Heart left ventricle (tissue), 16 donors: ENCODE data around the gene ALPP. TPM values are rescaled to one million over a fixed set of nuclear protein-coding genes. Genes with fewer than 3 reads are reported as not detected.
"Not testable (repeated sequence)": the region's sequence is repeated elsewhere in the genome, so short reads cannot be mapped to it uniquely, and the experiment has no call there.

Experiments
- ATAC-seq, 4 donors: fragments of 200-7000 bp; cut with Tn5 transposase; one replicate each; pipeline ENCODE4 v1.9.1; 2020 to 2022; ENCODE audit warnings: moderate library complexity in 4 of 4, mild to moderate bottlenecking in 3 of 4, moderate number of reproducible peaks in 1 of 4
- DNase-seq, 5 donors: peaks; one replicate each; pipeline ENCODE4 v3.0.0-alpha.2; 2020
- H3K27ac ChIP-seq, 12 donors: fragments of 200-600 bp; sonication (generic) in 4 of 12; one replicate each; pipeline versions ENCODE4 v1.5.0 to v1.8.0; 2016 to 2022; ENCODE audit warnings: mild to moderate bottlenecking in 2 of 12
- H3K27me3 ChIP-seq, 9 donors: fragments of 200-600 bp; sonication (generic) in 2 of 9; one replicate each; pipeline versions ENCODE4 v1.5.1 to v1.8.0; 2016 to 2022; ENCODE audit warnings: mild to moderate bottlenecking in 3 of 9
- H3K36me3 ChIP-seq, 9 donors: fragments of 200-600 bp; sonication (generic) in 2 of 9; one replicate each; pipeline versions ENCODE4 v1.5.0 to v1.8.0; 2018 to 2022; ENCODE audit warnings: mild to moderate bottlenecking in 2 of 9
- H3K4me1 ChIP-seq, 12 donors: fragments of 200-600 bp; sonication (generic) in 4 of 12; one replicate each; pipeline versions ENCODE4 v1.5.0 to v1.8.0; 2016 to 2022; ENCODE audit warnings: mild to moderate bottlenecking in 3 of 12
- H3K4me3 ChIP-seq, 12 donors: fragments of 200-600 bp; sonication (generic) in 4 of 12; one replicate each; pipeline versions ENCODE4 v1.5.0 to v1.8.0; 2017 to 2022; ENCODE audit warnings: mild to moderate bottlenecking in 9 of 12, moderate library complexity in 4 of 12
- H3K9me3 ChIP-seq, 12 donors: fragments of 200-600 bp; sonication (generic) in 4 of 12; one replicate each; pipeline versions ENCODE4 v1.5.0 to v1.8.0; 2016 to 2022; ENCODE audit warnings: mild to moderate bottlenecking in 1 of 12
- POLR2A ChIP-seq, 2 donors: fragments of 450-650 bp; IDR thresholded peaks; one replicate each; pipeline ENCODE4 v1.6.1; 2017; ENCODE audit warnings: antibody characterized with exemption in 2 of 2, mild to moderate bottlenecking in 2 of 2, moderate library complexity in 2 of 2
- WGBS, 4 donors: extraction: QIAGEN DNeasy Blood & Tissue Kit in 2 of 4; methylation state at CpG; one replicate each; pipeline versions ENCODE4 v1.1.5 to v1.1.7; 2013 to 2018; 5-methylcytosine and 5-hydroxymethylcytosine counted together
- intact Hi-C, 10 donors: fragments of 100-400 bp; cut with DNase I; formaldehyde crosslinking; loops; one replicate each; pipeline versions ENCODE4 v1.11.1 to v1.14.2; 2022
- polyA plus RNA-seq, 2 donors: library from polyadenylated mRNA; stranded (reverse); fragments of 200-250 nt; gene quantifications; one replicate each; pipeline ENCODE4 v1.2.3, GENCODE V29; 2013
- total RNA-seq, 9 donors: library from RNA; depleted of rRNA in 2 of 9; stranded (reverse); fragments of >200 nt in 2 of 9; fragmentation: NEBNext Ultra II Directional in 3 of 9; extraction: Animal tissue kit (Norgen Biotek cat#: 25700) in 3 of 9; gene quantifications; one replicate each; pipeline versions ENCODE4 v1.1.0 to v1.2.4, GENCODE V29; 2016 to 2023
- TF ChIP-seq, protein P1 (sequence below), 12 donors: fragments of 200-600 bp; sonication (generic) in 4 of 12; IDR thresholded peaks; one replicate each; pipeline versions ENCODE4 v1.5.0 to v1.8.0; 2018 to 2022; ENCODE audit warnings: antibody characterized with exemption in 12 of 12, mild to moderate bottlenecking in 5 of 12
- donor health status: ischemic (EF 13 %, LVEDD 7.1; RV severe dilation, severe dysfunction).
- donor health status: healthy with polysubstance abuse.
- donor health status: DM: no; HTN: yes; CAD: no.
- donor health status: DM: no; HTN: no; CAD: no.
- donor health status: ischemic (EF 25% LVEDD 6.9; RV normal size, moderate dysfunction).
- donor health status: ischemic (EF 25% LVEDD 5.7; RV mildly dilated, moderate dysfunction).
- donor health status: healthy.
- donor health status: DM: yes; HTN: yes; CAD: no.
- donor health status: ischemic (EF 35%, LVEDD 5.7; RV mildly dilated, moderate dysfunction).
- donor health status: nonischemic (EF 11% LVEDD 7.7; RV severe dilation, severe dysfunction).
- donor health status: DM: yes; HTN: yes; CAD: no.
- donor health status: PGD.
- donor health status: ischemic (EF 29% LVEDD 5.4; RV normal size, mild dysfunction).
- donor health status: nonischemic (EF 23%, LVEDD 6.1; RV moderate dilation, normal function).

Gene ALPP
- total and polyA plus RNA-seq, 11 donors: not detected

DNA sequence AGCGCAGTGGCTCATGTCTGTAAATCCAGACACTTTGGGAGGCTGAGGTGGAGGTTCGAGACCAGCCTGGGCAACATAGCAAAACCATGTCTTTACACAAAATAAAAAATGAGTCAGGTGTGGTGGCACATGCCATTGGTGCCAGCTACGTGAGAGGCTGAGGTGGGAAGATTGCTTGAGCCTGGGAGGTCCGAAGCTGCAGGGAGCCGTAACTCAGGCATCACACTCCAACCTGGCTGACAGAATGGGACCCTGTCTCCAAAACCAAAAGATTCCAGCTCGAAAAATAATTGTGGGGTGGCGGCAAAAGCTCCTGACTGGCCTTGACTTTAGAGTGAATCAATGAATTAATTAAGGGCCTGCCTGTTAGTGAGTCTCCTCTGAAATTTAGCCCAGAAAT lies 1.2 kb upstream of the ALPP start:
- H3K4me3 ChIP-seq: no peak overlapping the region
- WGBS, 4 donors: 84 to 93% (median 92%) methylated on average over 7 of the region's 7 CpGs

DNA sequence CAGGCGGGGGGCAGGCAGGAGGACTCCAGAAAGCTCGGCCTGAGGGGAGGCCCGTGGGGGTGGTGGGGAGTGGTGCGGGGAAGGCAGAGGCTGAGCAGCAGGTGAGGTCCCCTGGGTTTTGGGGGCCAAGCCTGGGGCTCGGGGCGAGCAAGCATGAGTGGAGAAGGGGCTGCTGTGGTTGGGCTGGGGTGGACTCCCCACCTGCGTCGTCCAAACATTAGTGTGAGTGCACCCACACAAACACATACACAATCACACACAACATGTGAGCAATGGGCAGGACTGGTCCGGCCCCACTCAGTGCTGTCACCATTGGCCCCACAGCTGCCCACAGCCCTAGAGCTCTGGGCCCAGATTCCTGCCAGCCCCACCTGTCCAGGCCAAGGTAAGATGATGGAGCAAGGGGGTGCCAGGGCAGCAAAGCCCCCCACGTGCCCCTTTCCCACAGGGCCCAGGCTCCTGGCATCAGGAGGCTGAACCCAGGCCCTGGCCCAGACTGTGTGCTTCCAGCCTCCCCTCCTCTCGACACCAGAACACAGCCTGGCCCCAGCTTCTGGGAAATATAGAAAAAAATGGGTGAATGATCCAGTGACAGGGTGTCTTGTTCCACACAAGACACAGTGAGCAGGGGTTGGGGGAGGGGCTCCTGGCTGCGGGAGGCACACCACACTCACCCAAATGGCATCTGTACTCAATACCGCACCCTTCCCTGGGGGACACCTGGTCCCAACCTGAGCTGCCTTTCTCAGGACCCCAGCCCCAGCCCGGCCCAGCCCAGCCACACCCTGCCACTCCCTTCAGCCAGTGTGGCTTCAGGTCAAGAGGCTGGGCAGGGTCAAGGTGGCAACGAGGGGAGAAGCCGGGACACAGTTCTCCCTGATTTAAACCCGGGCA lies 463 bp upstream of the ALPP start:
- Histone ChIP-seq H3K36me3 (no peaks in the 10 kb centered on the region), H3K27ac (no peak overlapping the region), H3K9me3 (no peaks in the 10 kb centered on the region), H3K27me3 (peaks cover 11 to 30% (median 20%) of the 10 kb centered on the region in 9 donors), H3K4me1 (no peaks in the 10 kb centered on the region), H3K4me3 (no peak overlapping the region)
- WGBS, 4 donors: 79 to 84% (median 81%) methylated on average over 15 to 17 of the region's 17 CpGs
- DNase-seq (peak in 1 of 5 donors; percentile 47), ATAC-seq (no peak)
- intact Hi-C loops: no loop called here
- TF ChIP-seq POLR2A (IDR thresholded peaks at IDR 0.05): no peak
- TF ChIP-seq, protein P1, sequence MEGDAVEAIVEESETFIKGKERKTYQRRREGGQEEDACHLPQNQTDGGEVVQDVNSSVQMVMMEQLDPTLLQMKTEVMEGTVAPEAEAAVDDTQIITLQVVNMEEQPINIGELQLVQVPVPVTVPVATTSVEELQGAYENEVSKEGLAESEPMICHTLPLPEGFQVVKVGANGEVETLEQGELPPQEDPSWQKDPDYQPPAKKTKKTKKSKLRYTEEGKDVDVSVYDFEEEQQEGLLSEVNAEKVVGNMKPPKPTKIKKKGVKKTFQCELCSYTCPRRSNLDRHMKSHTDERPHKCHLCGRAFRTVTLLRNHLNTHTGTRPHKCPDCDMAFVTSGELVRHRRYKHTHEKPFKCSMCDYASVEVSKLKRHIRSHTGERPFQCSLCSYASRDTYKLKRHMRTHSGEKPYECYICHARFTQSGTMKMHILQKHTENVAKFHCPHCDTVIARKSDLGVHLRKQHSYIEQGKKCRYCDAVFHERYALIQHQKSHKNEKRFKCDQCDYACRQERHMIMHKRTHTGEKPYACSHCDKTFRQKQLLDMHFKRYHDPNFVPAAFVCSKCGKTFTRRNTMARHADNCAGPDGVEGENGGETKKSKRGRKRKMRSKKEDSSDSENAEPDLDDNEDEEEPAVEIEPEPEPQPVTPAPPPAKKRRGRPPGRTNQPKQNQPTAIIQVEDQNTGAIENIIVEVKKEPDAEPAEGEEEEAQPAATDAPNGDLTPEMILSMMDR (IDR thresholded peaks at IDR 0.05): no peak

More for the DNA sequence above, 1.2 kb upstream of the ALPP start:
- H3K27ac ChIP-seq: no peak overlapping the region
- H3K27me3 ChIP-seq: peaks cover 10 to 23% (median 13%) of the 10 kb centered on the region in 9 donors
- DNase-seq (no peak), ATAC-seq (no peak)
- intact Hi-C loops: no loop called here
- no peaks in the 10 kb centered on the region for H3K36me3 ChIP-seq
- no peaks in the 10 kb centered on the region for H3K4me1 ChIP-seq
- no peak for TF ChIP-seq POLR2A (IDR thresholded peaks at IDR 0.05)
- TF ChIP-seq, protein P1 (IDR thresholded peaks at IDR 0.05): no peak
- no peaks in the 10 kb centered on the region for H3K9me3 ChIP-seq

DNA sequence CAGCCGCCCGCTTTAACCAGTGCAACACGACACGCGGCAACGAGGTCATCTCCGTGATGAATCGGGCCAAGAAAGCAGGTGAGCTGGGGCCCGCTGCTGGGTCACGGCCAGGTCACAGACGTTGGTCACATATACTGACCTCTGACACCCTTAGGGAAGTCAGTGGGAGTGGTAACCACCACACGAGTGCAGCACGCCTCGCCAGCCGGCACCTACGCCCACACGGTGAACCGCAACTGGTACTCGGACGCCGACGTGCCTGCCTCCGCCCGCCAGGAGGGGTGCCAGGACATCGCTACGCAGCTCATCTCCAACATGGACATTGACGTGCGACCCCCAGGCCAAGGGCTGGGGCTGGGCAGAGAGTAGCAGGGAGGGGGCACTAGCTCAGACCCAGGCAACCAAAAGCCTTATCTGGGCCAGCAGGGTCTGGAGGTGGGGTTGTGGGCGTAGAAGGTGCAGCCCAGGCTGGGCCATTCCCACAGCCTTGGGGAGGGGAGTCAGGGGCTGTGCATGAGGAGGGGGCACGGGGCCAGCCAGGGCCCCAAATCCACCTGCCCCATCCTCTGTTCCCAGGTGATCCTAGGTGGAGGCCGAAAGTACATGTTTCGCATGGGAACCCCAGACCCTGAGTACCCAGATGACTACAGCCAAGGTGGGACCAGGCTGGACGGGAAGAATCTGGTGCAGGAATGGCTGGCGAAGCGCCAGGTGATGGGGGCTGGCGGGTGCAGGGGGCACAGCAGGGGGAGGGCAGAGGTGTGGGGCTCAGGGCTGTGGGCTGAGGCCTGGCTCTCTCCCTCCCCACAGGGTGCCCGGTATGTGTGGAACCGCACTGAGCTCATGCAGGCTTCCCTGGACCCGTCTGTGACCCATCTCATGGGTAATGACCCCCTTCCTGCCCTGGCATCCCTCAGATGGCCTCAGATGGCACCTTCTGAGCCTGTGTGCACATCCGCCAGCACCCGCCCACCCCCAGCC lies 1.3 kb downstream of the ALPP start:
- H3K4me3 ChIP-seq, H3K4me1 ChIP-seq, H3K9me3 ChIP-seq, intact Hi-C loops, H3K27ac ChIP-seq, DNase-seq, H3K36me3 ChIP-seq: not testable (repeated sequence)
- WGBS, 4 donors: 84 to 88% (median 87%) methylated on average over 32 to 41 of the region's 41 CpGs
- peak in 1 of 4 donors; percentile 13 for ATAC-seq
- peaks cover 11 to 47% (median 33%) of the 10 kb centered on the region in 9 donors for H3K27me3 ChIP-seq

DNA sequence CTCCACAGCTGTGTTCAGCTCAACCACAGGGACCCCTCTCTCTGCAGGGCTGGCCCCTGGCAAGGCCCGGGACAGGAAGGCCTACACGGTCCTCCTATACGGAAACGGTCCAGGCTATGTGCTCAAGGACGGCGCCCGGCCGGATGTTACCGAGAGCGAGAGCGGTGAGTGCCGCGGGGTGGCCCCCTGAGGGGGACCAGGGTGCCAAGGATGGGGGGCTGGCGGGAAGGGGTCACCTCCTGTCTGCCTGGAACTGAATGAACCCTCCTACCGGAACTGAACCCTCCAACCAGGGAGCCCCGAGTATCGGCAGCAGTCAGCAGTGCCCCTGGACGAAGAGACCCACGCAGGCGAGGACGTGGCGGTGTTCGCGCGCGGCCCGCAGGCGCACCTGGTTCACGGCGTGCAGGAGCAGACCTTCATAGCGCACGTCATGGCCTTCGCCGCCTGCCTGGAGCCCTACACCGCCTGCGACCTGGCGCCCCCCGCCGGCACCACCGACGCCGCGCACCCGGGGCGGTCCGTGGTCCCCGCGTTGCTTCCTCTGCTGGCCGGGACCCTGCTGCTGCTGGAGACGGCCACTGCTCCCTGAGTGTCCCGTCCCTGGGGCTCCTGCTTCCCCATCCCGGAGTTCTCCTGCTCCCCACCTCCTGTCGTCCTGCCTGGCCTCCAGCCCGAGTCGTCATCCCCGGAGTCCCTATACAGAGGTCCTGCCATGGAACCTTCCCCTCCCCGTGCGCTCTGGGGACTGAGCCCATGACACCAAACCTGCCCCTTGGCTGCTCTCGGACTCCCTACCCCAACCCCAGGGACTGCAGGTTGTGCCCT lies 2.9 kb downstream of the ALPP start:
- H3K27me3 ChIP-seq: peaks cover 13 to 60% (median 44%) of the 10 kb centered on the region in 9 donors
- H3K9me3 ChIP-seq, ATAC-seq, H3K27ac ChIP-seq, H3K4me1 ChIP-seq, H3K36me3 ChIP-seq, H3K4me3 ChIP-seq, intact Hi-C loops: not testable (repeated sequence)
- WGBS, 4 donors: 23 to 46% (median 29%) methylated on average over 12 to 59 of the region's 59 CpGs
- DNase-seq: peak in 1 of 5 donors; percentile 37
